ENCODE results near the gene ABCG2. TPM values are rescaled to one million over a fixed set of nuclear protein-coding genes. Genes with fewer than 3 reads are reported as not detected.

Gene ABCG2
- polyA plus RNA-seq, 1 donor (not counting 4 experiments of a cell fraction or from before 2014, with no cell fraction given): 5.3 TPM

GRCh38 chr4:88054901-88055300 lies 103.5 kb downstream of the ABCG2 start:
- Histone ChIP-seq H3K27ac (ENCODE audit: control insufficient read depth, insufficient read depth, low read length) (no peak overlapping the region), H3K4me3 (ENCODE audit: control insufficient read depth in 2 of 3, extremely low read depth in 1 of 3, insufficient read depth in 2 of 3, low read depth in 1 of 3, low read length in 3 of 3) (no peak overlapping the region), H2AFZ (ENCODE audit: control insufficient read depth, low read length) (no peak overlapping the region), H3K9me1 (ENCODE audit: control insufficient read depth, extremely low read depth, insufficient read depth, low read length) (no peaks in the 10 kb centered on the region), H3K9me3 (ENCODE audit: control insufficient read depth, low read depth, low read length) (no peaks in the 10 kb centered on the region), H3K9ac (ENCODE audit: control insufficient read depth, extremely low read depth, insufficient read depth, low read length) (no peak overlapping the region), H3K27me3 (ENCODE audit: control insufficient read depth, extremely low read depth, insufficient read depth, low read length) (no peaks in the 10 kb centered on the region), H4K20me1 (ENCODE audit: control insufficient read depth, extremely low read depth, insufficient read depth, low read length) (no peaks in the 10 kb centered on the region), H3K4me2 (ENCODE audit: control insufficient read depth, extremely low read depth, insufficient read depth, low read depth, low read length) (no peak overlapping the region), H3K4me1 (ENCODE audit: control insufficient read depth, extremely low read depth, insufficient read depth, low read length) (no peaks in the 10 kb centered on the region), H3K36me3 (ENCODE audit: control insufficient read depth in 2 of 2, extremely low read depth in 1 of 2, insufficient read depth in 2 of 2, low read length in 2 of 2) (peaks cover 5 to 10% of the 10 kb centered on the region in 2 experiments), H3K79me2 (ENCODE audit: control insufficient read depth, insufficient read depth, low read length) (no peaks in the 10 kb centered on the region)
- TF ChIP-seq CTCF (optimal IDR thresholded peaks at IDR 0.05 in 1 of 3, IDR thresholded peaks at IDR 0.05 in 1 of 3, conservative IDR thresholded peaks at IDR 0.05 in 1 of 3; ENCODE audit: extremely low read depth in 1 of 3, insufficient read depth in 2 of 3, low read length in 3 of 3) (peak; percentile 58 to 81 (median 73)), EZH2 (IDR thresholded peaks at IDR 0.05; ENCODE audit: low read length) (no peak)
- DNase-seq (ENCODE audit: low read depth, low spot score) (no peak), FAIRE-seq (peak; percentile 51)
- dilution Hi-C loops (cut with MboI; ENCODE audit: extremely low pct_ligation_motif_present, low sequenced_read_pairs): no loop called here

- no peak overlapping the region for H3K4me3 ChIP-seq (ENCODE audit: control insufficient read depth in 2 of 3, extremely low read depth in 1 of 3, insufficient read depth in 2 of 3, low read depth in 1 of 3, low read length in 3 of 3)
These were observed 104.2 kb downstream of the ABCG2 start for GRCh38 chr4:88054229-88054628.

More at GRCh38 chr4:88054229-88054628, 104.2 kb downstream of the ABCG2 start:
- Histone ChIP-seq H3K36me3 (ENCODE audit: control insufficient read depth in 2 of 2, extremely low read depth in 1 of 2, insufficient read depth in 2 of 2, low read length in 2 of 2) (peaks cover 5 to 9% of the 10 kb centered on the region in 2 experiments), H3K9ac (ENCODE audit: control insufficient read depth, extremely low read depth, insufficient read depth, low read length) (no peak overlapping the region), H2AFZ (ENCODE audit: control insufficient read depth, low read length) (no peak overlapping the region), H3K9me3 (ENCODE audit: control insufficient read depth, low read depth, low read length) (no peaks in the 10 kb centered on the region), H3K4me1 (ENCODE audit: control insufficient read depth, extremely low read depth, insufficient read depth, low read length) (no peaks in the 10 kb centered on the region), H3K79me2 (ENCODE audit: control insufficient read depth, insufficient read depth, low read length) (no peaks in the 10 kb centered on the region), H3K27me3 (ENCODE audit: control insufficient read depth, extremely low read depth, insufficient read depth, low read length) (no peaks in the 10 kb centered on the region), H3K4me2 (ENCODE audit: control insufficient read depth, extremely low read depth, insufficient read depth, low read depth, low read length) (no peak overlapping the region), H3K9me1 (ENCODE audit: control insufficient read depth, extremely low read depth, insufficient read depth, low read length) (no peaks in the 10 kb centered on the region), H3K27ac (ENCODE audit: control insufficient read depth, insufficient read depth, low read length) (no peak overlapping the region), H4K20me1 (ENCODE audit: control insufficient read depth, extremely low read depth, insufficient read depth, low read length) (no peaks in the 10 kb centered on the region)
- TF ChIP-seq EZH2 (IDR thresholded peaks at IDR 0.05; ENCODE audit: low read length) (no peak), CTCF (optimal IDR thresholded peaks at IDR 0.05 in 1 of 3, IDR thresholded peaks at IDR 0.05 in 1 of 3, conservative IDR thresholded peaks at IDR 0.05 in 1 of 3; ENCODE audit: extremely low read depth in 1 of 3, insufficient read depth in 2 of 3, low read length in 3 of 3) (no peak)
- dilution Hi-C loops (cut with MboI; ENCODE audit: extremely low pct_ligation_motif_present, low sequenced_read_pairs): no loop called here
- DNase-seq (ENCODE audit: low read depth, low spot score) (no peak), FAIRE-seq (no peak)

All from keratinocyte (primary cell).